GM12892 (cell line): Measurements from ENCODE around the gene TTLL8.

Experiments used
- POLR2A ChIP-seq: IDR thresholded peaks from 2 replicates; pipeline ENCODE4 v1.6.1; 2011; ENCODE audit warnings: low read depth, low read length, control low read depth
- TAF1 ChIP-seq: IDR thresholded peaks from 2 replicates; pipeline ENCODE4 v1.6.1; 2011; ENCODE audit warnings: low read depth, mild to moderate bottlenecking, control low read depth, low read length, borderline replicate concordance

DNA sequence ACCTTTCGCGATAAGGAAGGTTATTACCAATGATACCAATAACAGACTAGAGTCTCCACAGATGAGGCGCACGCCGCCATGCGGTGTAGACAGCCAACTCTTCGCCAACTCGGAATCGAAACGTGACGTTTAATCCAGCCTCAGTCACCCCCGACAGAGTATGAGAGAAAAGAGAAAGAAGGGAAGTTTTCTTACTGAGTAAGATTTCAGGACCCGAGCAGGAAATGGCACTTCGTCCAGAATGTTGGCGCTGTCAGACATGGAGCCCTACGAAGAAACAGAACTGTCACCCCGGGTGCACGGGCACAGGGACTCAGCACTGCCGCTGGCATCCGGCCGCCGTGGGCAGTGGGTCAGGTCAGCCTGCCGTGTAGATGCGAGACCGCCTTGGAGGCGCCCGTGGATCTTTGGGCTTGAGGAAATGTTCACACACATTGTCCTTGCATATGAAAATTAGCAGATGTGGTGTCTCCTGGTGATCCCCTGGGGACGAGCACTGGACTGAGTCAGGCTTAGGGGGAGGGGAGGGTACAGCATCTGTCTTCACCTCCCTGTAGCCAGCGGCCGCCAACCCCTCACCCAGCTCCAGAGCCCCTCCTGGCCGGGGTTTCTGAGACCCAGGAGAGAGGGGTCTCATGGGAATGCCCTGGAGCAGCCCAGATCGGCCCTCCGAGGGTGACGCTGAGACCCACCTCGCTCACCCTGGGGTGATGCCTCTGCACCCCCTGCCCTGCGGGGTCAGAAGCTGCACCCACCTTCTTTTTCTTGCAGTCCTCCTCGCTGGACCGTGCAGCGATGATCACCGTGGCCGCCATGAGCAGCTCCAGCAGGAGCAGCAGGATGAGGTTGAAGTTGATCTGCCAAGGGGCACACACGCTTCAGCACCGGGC is 18.8 kb upstream of the TTLL8 start:
- TF ChIP-seq TAF1 (no peak), POLR2A (no peak)
